Stimulated activated CD4-positive, alpha-beta T cell treated with anti-CD3 and anti-CD28 coated beads, Interleukin-1b, Interleukin-23, amount 100 ng/mL, for 4 hours (primary cell): Measurements from ENCODE around the gene OR4F6.
"Not testable (repeated sequence)": the region's sequence is repeated elsewhere in the genome, so short reads cannot be mapped to it uniquely, and the experiment has no call there.

Source experiments
- DNase-seq, 2 donors: peaks; one replicate each; pipeline ENCODE4 v3.0.0-alpha.2; 2020; ENCODE audit warnings: low read depth in 2 of 2

OR4F6 gene

DNA sequence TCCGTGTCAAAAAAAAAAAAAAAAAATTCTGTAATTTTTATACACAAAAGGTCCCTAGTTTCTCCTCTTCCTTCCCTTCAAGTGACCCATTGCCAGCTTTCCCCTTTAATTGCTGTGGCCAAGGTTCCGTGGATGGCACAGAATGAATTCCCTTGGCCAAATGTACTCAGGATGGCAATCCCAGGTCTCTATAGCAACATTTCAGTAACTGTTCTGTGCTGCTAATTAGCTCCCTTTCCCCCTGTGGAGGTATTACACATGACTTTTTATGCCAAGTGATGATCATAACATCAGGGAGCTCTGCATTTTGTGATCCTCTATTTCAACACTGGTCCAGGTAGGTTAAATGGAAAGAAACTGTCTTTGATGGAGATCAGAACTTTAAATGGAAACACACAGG lies at the start of gene OR4F6:
Gene OR4F6 (plus strand): TSS at position 301 of the 400 bp plus-strand sequence. CDS start 2,211 bp downstream, outside the sequence.
- no peak for DNase-seq

- DNase-seq = not testable (repeated sequence)
Observed at GRCh38 chr15:101764669-101765339, 38.5 kb upstream of the OR4F6 start.

DNA sequence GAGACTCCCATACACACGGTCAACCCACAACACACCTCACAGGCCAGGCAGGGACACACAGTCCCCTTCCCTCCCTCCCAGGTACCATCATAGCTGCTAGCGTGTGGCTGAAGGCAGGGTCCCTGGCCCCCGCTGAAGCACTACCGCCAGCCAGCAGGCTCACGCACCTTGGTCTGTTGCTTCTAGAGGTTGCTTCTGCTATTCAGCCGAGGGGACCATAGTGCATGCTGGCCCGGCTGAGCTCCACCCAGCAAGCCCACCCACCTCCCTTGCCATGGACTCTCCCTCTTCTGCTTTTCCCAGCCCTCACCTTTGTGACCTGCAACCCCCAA lies 38.0 kb upstream of the OR4F6 start:
- DNase-seq = not testable (repeated sequence)

GRCh38 chr15:101765772-101766456 lies 37.4 kb upstream of the OR4F6 start:
- DNase-seq = no peak

DNA sequence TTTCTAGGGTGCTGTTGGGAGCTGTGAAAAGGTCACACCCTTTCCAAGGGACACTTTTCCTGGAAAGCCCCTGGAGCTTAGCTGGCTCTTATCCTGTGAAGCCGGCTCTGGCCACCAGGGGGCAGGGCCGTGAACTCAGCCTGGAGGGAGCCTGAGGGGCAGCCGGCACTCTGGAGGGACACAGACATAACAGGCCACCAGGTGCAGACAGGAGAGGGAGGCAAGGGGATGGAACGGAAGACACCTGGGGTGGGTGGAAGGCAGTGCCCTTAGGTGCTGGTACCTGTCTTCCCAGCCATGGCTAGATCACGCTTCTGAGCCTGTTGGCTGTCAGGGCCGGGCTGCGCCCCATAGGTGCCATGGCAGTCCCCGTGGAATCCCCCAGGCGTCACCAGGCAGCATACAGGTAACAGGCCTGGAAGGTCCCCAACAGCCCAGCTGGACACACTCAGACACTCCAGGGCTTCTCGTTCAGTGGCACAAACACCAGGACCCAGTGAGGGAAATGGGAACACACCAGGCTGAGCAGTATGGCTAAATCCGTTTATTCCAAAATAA lies 36.1 kb upstream of the OR4F6 start:
- DNase-seq = not testable (repeated sequence)

- no peak for DNase-seq
Observed at GRCh38 chr15:101772921-101773320, 30.4 kb upstream of the OR4F6 start.

DNA sequence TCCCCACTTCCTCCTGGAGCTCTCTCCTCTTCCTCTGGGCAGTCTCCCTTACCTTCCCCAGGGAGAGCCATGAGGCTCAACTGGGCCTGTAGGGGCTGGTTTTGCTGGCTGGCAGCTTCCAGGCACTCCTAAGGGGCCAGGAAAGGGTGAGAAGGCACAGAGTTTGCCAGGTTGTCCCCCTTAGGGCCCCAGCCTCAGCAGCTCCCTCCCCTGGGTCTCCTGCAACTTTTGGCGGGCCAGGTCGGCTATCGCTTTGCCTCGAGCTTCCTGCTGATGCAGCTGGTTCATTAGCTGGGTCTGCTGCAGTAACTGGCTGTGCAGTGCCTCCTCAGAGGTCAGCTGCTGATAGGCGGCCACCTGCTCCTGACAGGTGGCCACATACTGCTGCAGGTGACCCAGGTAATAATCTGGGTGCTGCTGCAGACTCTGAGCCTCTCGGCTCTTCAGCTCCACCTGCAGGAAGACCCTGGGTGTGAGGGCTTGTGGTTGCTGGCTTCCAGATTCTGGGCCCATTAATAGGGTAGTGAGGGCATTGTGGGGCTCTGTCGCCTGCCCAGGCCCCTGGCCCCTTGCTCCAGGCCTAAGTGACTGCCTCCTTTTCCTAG lies 29.7 kb upstream of the OR4F6 start:
- DNase-seq = no peak

DNA sequence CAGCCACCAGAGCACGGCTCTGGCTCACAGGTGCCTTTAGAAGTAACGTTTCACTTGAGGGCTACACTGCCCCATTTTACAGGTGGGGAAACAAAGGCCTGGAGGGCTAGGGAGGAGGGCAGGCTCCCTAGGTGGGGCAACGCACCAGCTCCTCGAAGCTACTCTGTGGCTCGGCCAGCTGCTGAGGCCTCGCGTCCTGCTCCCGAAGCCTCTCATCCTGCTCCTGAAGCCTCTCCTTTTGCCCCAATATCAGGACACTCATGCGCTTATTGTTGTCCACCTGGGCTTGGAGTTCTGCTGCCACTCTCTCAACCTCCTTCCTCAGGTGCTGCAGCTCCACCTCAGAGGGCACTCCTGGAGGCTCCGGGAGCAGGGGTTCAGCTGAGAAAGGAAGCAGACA lies 28.2 kb upstream of the OR4F6 start:
- DNase-seq = no peak

- DNase-seq = not testable (repeated sequence)
Observed at GRCh38 chr15:101778576-101778975, 24.7 kb upstream of the OR4F6 start.

- DNase-seq = not testable (repeated sequence)
Observed at GRCh38 chr15:101780225-101780624, 23.1 kb upstream of the OR4F6 start.

GRCh38 chr15:101781928-101782327 lies 21.4 kb upstream of the OR4F6 start:
- no peak for DNase-seq

GRCh38 chr15:101784644-101785043 lies 18.7 kb upstream of the OR4F6 start:
- DNase-seq = no peak

DNA sequence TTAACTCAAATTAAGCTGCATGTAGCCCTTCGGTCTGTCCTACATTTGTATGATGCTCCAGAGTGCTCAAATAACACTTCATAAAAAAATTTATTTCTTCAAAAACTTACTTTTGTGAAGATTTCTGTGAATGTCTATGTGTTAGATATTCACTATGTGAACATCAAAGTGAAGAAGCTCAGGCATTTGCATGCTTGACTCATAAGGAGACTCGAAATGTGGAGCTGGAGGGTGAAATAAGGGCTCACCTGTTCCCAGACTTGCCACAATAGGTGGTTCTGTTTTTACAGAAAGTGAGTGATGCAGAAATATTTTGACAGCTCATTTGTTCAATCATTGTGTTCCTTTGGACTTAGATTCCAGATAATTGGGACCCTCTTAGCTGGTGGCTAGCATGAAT lies 16.9 kb upstream of the OR4F6 start:
- DNase-seq = not testable (repeated sequence)

GRCh38 chr15:101788001-101788400 lies 15.3 kb upstream of the OR4F6 start:
- not testable (repeated sequence) for DNase-seq

- DNase-seq = not testable (repeated sequence)
Observed at GRCh38 chr15:101788503-101789269, 14.6 kb upstream of the OR4F6 start.

DNA sequence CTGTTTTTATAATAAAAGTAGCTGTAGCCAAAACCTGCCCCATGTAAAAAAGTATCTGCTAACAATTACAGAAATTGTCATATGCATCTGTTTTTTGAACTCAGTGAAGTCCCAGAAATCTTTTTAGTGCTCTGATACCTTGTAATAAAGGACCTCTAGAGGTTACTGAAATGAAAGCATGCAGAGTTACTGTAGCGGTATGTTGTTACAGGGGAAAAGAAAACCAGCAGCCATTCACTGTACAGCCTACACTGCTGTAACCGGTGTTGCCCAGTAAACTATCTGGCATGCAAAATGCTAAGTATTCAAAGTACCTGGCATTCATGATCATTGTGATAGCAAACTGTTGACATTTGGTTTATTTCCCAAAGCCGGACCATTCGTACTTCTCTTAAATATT lies 12.6 kb upstream of the OR4F6 start:
- DNase-seq = not testable (repeated sequence)

DNA sequence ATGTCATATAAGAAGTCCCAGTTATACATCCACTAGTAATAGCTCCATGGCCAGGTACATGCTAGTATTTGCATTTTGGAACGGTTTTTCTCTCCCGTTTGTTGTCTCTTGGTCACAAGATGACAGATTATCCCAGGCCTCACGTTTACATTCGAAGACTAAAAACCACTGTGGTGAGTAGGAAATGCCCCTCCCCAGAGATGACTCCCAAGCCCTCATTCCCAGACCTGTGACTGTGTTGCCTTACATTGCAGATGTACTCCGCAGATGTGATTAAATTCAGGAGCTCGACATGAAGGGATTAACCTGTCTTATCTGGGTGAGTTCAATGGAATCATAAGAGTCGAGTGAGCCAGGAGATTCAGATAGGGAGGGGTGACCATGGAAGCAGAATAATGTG lies 9.3 kb upstream of the OR4F6 start:
- not testable (repeated sequence) for DNase-seq

- DNase-seq = no peak
Observed at GRCh38 chr15:101795455-101795854, 7.9 kb upstream of the OR4F6 start.

GRCh38 chr15:101799665-101800064 lies 3.6 kb upstream of the OR4F6 start:
- DNase-seq = no peak

GRCh38 chr15:101801048-101801447 lies 2.3 kb upstream of the OR4F6 start:
- DNase-seq = no peak

DNA sequence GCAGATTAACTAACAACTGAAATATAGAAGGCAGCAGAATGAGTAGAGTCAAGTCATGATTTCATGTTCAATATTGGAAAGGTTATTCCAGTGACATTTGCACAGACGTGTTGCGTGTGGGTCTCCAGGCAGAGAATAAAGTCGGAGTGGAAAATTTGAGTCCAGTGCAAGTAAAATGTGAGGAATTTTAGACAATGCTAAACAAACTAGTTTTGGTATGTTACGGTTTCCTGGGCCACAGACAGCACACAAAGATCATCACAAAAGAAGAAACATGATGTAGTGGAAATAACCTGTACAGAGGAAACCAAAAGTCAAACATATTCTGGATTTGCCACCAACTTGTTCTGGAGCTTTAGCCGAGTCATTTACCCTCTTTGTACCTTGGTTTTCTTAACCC lies 367 bp downstream of the OR4F6 start:
- no peak for DNase-seq

DNA sequence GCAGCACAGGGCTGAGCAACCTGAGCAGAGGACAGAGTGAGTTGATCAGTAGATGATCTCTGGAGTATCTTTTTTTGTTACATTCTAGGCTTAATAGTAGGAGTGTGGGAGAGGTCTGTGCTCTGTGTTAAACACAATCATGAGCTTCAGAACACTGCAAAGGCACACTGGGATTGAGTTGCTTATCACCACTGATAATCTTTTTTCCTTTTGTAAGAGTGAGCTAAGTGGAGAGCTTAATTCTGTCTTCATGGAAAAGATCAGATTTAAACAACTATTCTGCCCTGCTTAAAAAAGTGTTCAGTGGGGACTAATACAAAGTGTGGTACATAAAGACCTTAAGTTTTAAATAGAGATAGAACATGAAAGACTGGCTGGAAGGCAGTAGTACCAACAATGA lies 1.1 kb downstream of the OR4F6 start:
- no peak for DNase-seq
